GM12872 (cell line): Measurements from ENCODE around the gene CDC42BPA.

ENCODE experiments used
- TF ChIP-seq, protein P1 (sequence below): IDR thresholded peaks from 3 replicates; pipeline ENCODE4 v1.5.1; 2011; ENCODE audit warnings: low read depth, mild to moderate bottlenecking, low read length, moderate library complexity; ENCODE audit not compliant: insufficient read depth

Gene CDC42BPA

DNA sequence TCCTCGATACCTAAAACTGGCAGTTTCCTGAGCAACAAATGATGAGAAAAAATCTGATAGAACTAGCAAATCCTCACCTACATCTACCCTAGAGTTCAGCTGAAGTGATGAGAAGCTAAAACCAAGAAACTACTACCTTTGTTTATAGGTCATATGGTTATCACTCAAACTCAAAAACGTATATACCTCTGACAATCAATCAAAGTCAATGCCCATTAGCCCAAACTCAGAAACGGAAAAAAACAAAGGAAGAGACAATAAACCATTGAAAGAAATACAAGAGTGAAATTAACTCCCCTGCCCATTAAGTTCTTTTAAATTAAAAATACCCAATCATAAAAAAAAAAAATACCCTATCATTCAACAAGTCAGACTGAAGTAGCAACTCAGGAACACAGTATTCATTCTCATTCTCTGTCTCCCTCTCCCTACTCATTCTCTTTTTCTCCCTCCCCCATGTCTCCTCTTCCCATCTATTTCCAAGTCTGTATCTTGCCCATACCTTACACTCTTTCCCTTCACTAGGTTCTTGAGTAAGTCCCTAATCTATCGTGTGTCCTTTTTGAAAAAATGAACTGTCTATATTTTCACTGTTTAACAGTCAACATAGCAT, 6.8 kb downstream of the CDC42BPA start:
- TF ChIP-seq, protein P1, sequence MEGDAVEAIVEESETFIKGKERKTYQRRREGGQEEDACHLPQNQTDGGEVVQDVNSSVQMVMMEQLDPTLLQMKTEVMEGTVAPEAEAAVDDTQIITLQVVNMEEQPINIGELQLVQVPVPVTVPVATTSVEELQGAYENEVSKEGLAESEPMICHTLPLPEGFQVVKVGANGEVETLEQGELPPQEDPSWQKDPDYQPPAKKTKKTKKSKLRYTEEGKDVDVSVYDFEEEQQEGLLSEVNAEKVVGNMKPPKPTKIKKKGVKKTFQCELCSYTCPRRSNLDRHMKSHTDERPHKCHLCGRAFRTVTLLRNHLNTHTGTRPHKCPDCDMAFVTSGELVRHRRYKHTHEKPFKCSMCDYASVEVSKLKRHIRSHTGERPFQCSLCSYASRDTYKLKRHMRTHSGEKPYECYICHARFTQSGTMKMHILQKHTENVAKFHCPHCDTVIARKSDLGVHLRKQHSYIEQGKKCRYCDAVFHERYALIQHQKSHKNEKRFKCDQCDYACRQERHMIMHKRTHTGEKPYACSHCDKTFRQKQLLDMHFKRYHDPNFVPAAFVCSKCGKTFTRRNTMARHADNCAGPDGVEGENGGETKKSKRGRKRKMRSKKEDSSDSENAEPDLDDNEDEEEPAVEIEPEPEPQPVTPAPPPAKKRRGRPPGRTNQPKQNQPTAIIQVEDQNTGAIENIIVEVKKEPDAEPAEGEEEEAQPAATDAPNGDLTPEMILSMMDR: no peak

DNA sequence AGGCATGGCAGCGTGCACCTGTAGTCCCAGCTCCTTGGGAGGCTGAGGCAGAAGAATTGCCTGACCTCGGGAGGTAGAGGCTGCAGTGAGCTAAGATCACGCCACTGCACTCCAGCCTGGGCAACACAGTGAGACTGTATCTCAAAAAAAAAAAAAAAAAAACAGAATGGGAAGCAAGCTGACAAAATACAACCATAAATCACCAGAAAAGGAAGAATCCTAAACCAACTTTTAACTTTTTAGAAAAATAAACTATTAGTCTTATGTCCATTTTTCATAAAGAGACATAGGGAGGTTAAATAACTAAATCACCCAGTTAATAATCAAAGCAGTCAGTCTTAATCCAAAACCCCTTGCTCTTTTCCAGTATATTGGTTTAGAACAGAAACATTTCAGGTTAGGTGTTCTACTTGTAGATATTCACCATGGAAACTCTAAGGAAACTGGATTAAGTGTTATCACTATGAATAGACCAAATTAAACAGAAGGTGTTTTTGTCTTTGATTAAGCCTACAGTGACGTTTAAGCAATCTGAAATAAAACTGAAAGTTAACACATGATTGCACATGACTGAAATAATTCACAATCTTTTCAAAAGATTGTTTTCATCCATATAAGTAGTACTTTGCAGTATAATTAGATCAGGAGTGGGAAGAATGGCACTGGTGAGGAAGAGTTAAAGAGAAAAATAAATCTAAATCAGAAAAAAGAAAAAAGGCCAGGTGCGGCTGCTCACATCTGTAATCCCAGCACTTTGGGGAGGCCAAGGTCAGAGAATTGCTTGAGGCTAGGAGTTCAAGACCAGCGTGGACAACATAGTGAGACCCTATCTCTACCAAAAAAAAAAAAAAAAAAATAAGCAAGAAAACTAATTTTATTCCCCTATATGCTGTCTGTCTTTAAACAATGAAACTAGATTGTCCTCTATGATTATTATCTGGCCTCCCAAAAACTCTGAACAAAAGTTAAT, 9.6 kb downstream of the CDC42BPA start:
- TF ChIP-seq, protein P1: no peak

DNA sequence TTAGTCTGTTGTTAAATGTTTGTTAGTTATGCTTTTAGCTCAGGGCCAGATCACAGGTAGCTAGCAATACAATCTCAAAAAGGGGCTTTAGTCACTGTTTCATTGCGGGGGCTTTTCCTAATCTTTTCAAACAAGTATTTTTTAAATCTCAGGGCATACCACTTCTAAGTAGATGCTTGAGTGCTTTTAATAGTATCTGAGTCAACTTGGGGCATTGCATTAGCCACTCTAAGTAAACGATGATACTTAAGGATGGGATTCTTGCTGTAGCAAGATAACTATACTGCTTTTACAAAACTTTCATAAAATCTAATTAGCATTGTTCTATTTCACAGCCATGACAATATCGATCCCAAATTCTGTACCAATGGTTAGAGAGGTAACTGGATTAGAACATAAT, 11.6 kb downstream of the CDC42BPA start:
- TF ChIP-seq, protein P1: no peak

DNA sequence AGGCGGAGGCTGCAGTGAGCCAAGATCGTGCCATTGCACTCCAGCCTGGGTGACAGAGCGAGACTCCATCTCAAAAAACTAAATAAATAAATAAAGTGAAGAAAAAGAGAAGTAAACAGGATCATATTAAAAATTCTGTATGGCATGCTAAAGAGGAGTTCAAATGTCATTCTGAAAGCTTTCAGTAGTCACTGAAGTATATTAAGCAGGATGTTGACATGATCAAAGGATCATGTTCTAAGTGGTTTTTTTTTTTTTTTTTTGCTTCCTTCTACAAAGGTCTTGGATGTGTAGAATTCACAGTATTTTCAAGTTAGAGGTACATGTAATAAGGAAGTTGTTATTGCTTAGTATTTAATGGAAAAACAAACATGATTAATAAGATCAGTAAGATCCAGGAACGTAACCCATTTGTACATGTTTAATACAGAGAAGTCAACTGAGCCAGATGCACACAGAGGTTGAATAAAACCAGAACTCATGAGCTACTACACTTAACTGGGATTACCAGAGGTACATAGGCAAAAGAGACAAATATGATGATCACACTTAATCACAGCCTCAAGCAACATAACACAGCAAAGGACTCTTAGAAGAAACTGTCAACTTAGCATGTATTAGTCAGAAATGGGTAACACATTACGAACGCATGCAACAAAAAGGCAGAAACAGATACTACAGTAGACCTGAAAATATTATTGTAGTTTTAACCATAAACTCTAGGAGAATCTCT, 12.2 kb downstream of the CDC42BPA start:
- TF ChIP-seq, protein P1: no peak

DNA sequence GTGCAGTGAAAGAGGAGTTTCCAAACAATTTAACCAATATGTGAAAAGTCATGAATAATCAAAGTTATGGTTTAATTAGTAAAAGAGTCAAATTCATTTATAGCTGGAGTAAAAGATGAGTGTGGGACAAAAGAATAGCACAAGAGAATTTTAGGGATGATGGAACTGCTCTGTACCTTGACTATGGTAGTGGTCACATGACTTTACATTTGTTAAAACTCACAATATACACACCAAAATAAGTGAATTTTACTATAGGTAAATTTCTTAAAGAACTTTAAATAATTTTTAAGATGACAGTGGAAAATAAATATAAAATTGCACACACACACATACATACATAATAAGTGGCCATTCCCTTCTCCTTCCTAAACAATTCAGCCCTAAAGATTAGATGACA, 13.6 kb downstream of the CDC42BPA start:
- TF ChIP-seq, protein P1: no peak

DNA sequence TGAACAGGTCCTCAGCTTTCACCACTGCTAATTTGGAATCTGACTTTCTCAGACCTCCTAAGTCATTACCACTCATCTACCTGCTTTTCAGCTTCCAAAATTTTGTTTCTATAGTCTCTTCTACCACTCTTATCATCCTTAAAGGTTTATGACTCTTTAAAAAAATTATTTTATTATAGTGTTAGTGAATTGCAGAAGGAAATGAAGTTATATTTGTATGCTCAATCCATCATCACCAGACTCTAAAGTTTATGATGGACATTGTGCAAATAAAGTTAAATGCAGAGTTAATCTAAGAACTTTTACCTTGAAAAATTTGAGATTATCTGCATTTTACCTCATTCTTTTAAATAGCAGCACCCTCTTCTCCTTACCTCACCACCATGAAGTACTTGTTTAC, 14.6 kb downstream of the CDC42BPA start:
- TF ChIP-seq, protein P1: no peak

DNA sequence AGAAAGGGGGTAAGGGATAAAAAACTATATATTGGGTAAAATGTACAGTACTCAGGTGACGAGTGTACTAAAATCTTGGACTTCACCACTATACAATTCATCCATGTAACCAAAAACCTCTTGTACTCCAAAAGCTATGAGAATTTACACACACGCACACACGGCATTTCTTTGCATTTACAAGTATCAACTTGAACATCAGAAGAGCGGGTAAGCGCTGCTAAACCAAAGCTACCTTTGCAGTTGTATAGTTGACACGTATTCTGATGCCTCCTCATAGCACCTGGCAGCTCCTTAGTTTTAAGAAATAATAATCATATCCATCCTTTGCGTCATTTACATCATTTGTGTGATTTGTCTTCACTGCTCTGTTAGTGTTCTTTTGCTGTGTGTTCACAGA, 17.6 kb downstream of the CDC42BPA start:
- TF ChIP-seq, protein P1: no peak
